ENCODE results near the gene NOX3. TPM values are rescaled to one million over a fixed set of nuclear protein-coding genes. Genes with fewer than 3 reads are reported as not detected.

NOX3 gene
- total and polyA plus RNA-seq, 2 of the 8 experiments (the other 6 are each of a cell fraction or from before 2014, with no cell fraction given), result not detected

GRCh38 chr6:155497273-155497672, 41.6 kb upstream of the NOX3 start (continued):
- TF ChIP-seq EZH2 (IDR thresholded peaks at IDR 0.05; ENCODE audit: low read depth, low read length, severe bottlenecking) (no peak), TEAD4 (IDR thresholded peaks at IDR 0.05; ENCODE audit: low read depth, low read length) (no peak), POLR2AphosphoS5 (IDR thresholded peaks at IDR 0.05; ENCODE audit: low read depth, low read length) (no peak), ZNF274 (IDR thresholded peaks at IDR 0.05; ENCODE audit: borderline replicate concordance, extremely low read depth, low read length) (no peak), GTF2F1 (IDR thresholded peaks at IDR 0.05; ENCODE audit: borderline replicate concordance, low read depth, low read length) (no peak), CBX8 (IDR thresholded peaks at IDR 0.05; ENCODE audit: borderline replicate concordance, low read depth, low read length) (no peak)
